ENCODE measurements around the gene ANO3.

DNA sequence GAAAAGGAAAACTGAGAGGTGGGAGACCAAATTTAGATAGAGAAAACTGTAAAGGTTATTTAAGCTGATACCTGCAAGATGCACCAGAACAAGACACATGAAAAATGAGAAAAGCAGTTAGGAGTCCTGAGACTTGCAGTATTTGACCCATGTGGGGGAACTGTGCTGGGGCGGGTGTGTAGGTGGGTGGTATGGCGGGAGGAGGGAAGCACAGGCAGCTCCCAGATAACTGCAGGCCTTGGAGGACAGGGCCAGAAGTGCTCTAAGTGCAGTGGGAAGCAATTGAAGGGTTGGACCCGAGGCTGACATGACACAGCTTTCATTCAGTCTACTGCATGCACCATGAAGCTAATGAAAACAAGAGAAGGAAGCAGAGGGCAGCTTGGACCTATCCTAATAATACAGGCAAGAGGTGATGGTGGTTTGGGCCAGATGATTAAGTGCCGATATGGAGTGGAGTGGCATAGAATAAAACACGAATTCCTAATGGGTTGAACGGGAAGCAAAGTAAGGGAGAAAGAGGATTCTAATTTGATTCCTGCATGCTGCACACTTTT, 48.0 kb upstream of the ANO3 start:
- TF ChIP-seq CTCF (IDR thresholded peaks at IDR 0.05) (no peak), EP300 (IDR thresholded peaks at IDR 0.05) (no peak)

All from stomach (tissue), 4 donors.